OCI-LY1 (cell line): Measurements from ENCODE around the gene MFAP4.

Source experiments
- H2AFZ ChIP-seq: fragments of 200-600 bp; sonication (generic), shearing (Covaris generic); 2 replicates; pipeline ENCODE4 v1.6.0; 2014; ENCODE audit warnings: antibody characterized with exemption, mild to moderate bottlenecking, low read length
- H3F3A ChIP-seq: fragments of 200-600 bp; sonication (generic), shearing (Covaris generic); 2 replicates; pipeline ENCODE4 v1.6.0; 2014; ENCODE audit warnings: mild to moderate bottlenecking, antibody characterized with exemption, low read length, moderate library complexity; ENCODE audit not compliant: insufficient read depth
- H3K27ac ChIP-seq: fragments of 200-600 bp; sonication (generic); 2 replicates; pipeline ENCODE4 v1.5.1; 2014; ENCODE audit warnings: low read length, mixed run types, mild to moderate bottlenecking, low read depth; ENCODE audit not compliant: poor library complexity, severe bottlenecking
- H3K27me3 ChIP-seq: fragments of 200-600 bp; sonication (generic); 2 replicates; pipeline ENCODE4 v1.6.0; 2014; ENCODE audit warnings: antibody characterized with exemption, mild to moderate bottlenecking, low read length, moderate library complexity; ENCODE audit not compliant: insufficient read depth
- H3K36me3 ChIP-seq: fragments of 200-600 bp; sonication (generic); 2 replicates; pipeline ENCODE4 v1.6.1; 2014; ENCODE audit warnings: mild to moderate bottlenecking, antibody characterized with exemption, low read length, moderate library complexity, mixed read lengths; ENCODE audit not compliant: insufficient read depth
- H3K4me1 ChIP-seq: fragments of 200-600 bp; sonication (generic); 2 replicates; pipeline ENCODE4 v1.5.1; 2014; ENCODE audit warnings: mild to moderate bottlenecking, low read length, moderate library complexity; ENCODE audit not compliant: insufficient read depth, severe bottlenecking
- H3K4me2 ChIP-seq: fragments of 200-600 bp; sonication (generic), shearing (Covaris generic); 2 replicates; pipeline ENCODE4 v1.6.1; 2014; ENCODE audit warnings: low read length
- H3K4me3 ChIP-seq: fragments of 200-600 bp; sonication (generic); 2 replicates; pipeline ENCODE4 v1.5.1; 2014; ENCODE audit warnings: low read length, low read depth, mild to moderate bottlenecking, mixed read lengths; ENCODE audit not compliant: poor library complexity, severe bottlenecking
- H3K79me2 ChIP-seq: fragments of 200-600 bp; shearing (Covaris generic); 2 replicates; pipeline ENCODE4 v1.6.1; 2016; ENCODE audit warnings: mixed run types, low read length, mixed read lengths; ENCODE audit not compliant: insufficient read depth
- H3K9ac ChIP-seq: fragments of 200-600 bp; sonication (generic), shearing (Covaris generic); 2 replicates; pipeline ENCODE4 v1.6.1; 2014; ENCODE audit warnings: mild to moderate bottlenecking, low read length, mixed read lengths
- H3K9me2 ChIP-seq: fragments of 200-600 bp; sonication (generic), shearing (Covaris generic); 2 replicates; pipeline ENCODE4 v1.6.1; 2014; ENCODE audit warnings: low read depth, mild to moderate bottlenecking, low read length, mixed read lengths
- H3K9me3 ChIP-seq: fragments of 200-600 bp; shearing (Covaris generic); 2 replicates; pipeline ENCODE4 v1.6.1; 2014; ENCODE audit warnings: low read length, mixed read lengths
- H4K20me1 ChIP-seq: fragments of 200-600 bp; sonication (generic), shearing (Covaris generic); 2 replicates; pipeline ENCODE4 v1.6.0; 2016; ENCODE audit warnings: mild to moderate bottlenecking, low read length; ENCODE audit not compliant: insufficient read depth
- EZH2 ChIP-seq: fragments of 200-600 bp; sonication (generic), shearing (Covaris generic); IDR thresholded peaks from 2 replicates; pipeline ENCODE4 v1.8.0; 2017; ENCODE audit warnings: borderline replicate concordance, mixed run types, mild to moderate bottlenecking, antibody characterized with exemption, low read length, moderate library complexity, mixed read lengths
- TF ChIP-seq, protein P1 (sequence below): fragments of 200-600 bp; sonication (generic), shearing (Covaris generic); IDR thresholded peaks from 2 replicates; pipeline ENCODE4 v1.5.1; 2017; ENCODE audit warnings: mild to moderate bottlenecking, antibody characterized with exemption, low read length, moderate library complexity, mixed read lengths

MFAP4 gene

DNA sequence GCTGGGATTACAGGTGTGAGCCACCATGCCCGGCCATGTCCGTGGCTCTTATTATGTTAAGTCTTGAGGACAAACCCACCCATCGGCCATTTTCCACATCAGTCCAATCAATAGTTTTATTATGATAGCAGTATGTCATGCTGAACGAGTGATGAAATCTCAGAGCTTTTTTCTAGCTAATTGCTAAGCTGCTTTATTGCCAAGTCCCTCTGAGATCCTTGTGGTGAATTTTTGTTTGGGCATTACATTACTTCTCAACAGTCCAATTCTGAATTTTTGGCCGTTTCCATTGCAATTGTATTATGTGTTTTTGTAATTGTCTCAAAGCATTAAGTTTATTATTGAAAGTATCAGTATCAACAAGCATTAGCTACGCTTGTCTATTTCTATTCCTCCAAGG lies 34.9 kb upstream of the MFAP4 start:
- Histone ChIP-seq H3K4me1 (no peaks in the 10 kb centered on the region), H3K27me3 (no peaks in the 10 kb centered on the region; the same call in 1 of the 2 replicates), H4K20me1 (no peaks in the 10 kb centered on the region), H3K9me2 (no peaks in the 10 kb centered on the region), H3K4me2 (no peak overlapping the region), H2AFZ (no peak overlapping the region), H3K36me3 (no peaks in the 10 kb centered on the region), H3K27ac (no peak overlapping the region), H3K9ac (no peak overlapping the region), H3K79me2 (no peaks in the 10 kb centered on the region), H3K9me3 (no peaks in the 10 kb centered on the region), H3F3A (no peaks in the 10 kb centered on the region), H3K4me3 (no peak overlapping the region)
- TF ChIP-seq, protein P1, sequence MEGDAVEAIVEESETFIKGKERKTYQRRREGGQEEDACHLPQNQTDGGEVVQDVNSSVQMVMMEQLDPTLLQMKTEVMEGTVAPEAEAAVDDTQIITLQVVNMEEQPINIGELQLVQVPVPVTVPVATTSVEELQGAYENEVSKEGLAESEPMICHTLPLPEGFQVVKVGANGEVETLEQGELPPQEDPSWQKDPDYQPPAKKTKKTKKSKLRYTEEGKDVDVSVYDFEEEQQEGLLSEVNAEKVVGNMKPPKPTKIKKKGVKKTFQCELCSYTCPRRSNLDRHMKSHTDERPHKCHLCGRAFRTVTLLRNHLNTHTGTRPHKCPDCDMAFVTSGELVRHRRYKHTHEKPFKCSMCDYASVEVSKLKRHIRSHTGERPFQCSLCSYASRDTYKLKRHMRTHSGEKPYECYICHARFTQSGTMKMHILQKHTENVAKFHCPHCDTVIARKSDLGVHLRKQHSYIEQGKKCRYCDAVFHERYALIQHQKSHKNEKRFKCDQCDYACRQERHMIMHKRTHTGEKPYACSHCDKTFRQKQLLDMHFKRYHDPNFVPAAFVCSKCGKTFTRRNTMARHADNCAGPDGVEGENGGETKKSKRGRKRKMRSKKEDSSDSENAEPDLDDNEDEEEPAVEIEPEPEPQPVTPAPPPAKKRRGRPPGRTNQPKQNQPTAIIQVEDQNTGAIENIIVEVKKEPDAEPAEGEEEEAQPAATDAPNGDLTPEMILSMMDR, result no peak
- no peak for TF ChIP-seq EZH2

DNA sequence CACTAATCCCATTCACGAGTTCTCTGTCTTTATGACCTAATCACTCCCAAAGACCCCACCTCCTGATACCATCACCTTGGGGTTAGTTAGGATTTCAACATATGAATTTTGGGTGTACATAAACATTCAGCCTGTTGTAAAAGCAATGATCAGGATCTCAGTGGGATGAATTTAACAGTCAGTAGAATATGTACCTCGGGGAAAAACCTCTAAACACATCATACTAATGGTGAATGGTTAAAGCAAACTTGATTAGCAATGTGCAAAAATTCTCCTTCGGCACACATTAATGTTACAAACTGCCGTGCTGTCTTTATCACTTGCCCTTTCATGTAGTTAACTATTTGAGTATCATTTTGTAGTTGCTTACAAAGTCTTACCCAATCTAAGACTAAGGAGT lies 34.2 kb upstream of the MFAP4 start:
- H3K27ac ChIP-seq, result no peak overlapping the region
- H3K9me3 ChIP-seq, result no peaks in the 10 kb centered on the region
- no peaks in the 10 kb centered on the region for H3K27me3 ChIP-seq
- no peaks in the 10 kb centered on the region for H3K79me2 ChIP-seq
- H4K20me1 ChIP-seq, result no peaks in the 10 kb centered on the region
- no peak overlapping the region for H2AFZ ChIP-seq
- TF ChIP-seq EZH2, result no peak
- TF ChIP-seq, protein P1, result no peak
- no peak overlapping the region for H3K4me3 ChIP-seq
- no peaks in the 10 kb centered on the region for H3K36me3 ChIP-seq
- no peak overlapping the region for H3K9ac ChIP-seq
- H3K4me1 ChIP-seq, result no peaks in the 10 kb centered on the region
- H3K4me2 ChIP-seq, result no peak overlapping the region
- no peaks in the 10 kb centered on the region for H3F3A ChIP-seq
- H3K9me2 ChIP-seq, result no peaks in the 10 kb centered on the region

DNA sequence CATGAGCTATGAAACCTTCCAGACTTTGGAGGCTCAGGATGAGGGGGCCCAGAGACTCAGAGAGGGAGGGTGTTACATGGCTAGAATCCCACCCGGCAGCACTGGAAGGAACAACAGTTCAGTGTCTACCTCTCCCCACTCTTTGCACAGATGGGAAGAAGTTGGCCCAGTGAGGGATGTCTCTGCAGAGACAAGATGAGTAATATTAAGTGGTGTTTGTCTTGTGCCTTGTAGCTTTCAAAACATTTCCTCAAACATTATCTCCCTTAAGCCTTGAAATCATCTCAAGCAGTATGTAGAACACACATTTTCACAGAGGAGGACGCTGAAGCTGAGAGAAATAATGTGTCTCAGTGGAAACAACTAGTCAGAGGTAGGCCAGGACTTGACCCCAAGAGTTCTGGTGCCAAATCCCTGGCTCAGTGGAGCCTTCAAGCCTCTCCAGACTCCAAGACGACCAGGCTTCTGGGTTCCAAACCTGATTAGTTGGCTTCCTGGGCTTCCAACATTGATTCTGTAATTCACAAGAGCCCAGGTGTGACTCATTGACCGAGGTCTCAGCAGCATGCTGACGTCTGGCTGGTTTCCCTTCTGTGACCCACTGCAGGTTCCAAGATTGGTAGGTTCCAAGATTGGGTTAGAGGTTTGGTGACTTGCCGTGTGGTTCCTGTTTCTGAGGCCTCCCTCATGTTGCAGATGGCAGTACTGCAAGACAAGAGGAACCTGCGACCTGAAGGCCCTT lies 31.4 kb upstream of the MFAP4 start:
- H3K27me3 ChIP-seq, result no peaks in the 10 kb centered on the region
- TF ChIP-seq, protein P1, result no peak; the same call in 1 of the 2 replicates
- TF ChIP-seq EZH2, result no peak
- H3K36me3 ChIP-seq, result no peaks in the 10 kb centered on the region
- H4K20me1 ChIP-seq, result no peaks in the 10 kb centered on the region
- H3F3A ChIP-seq, result no peaks in the 10 kb centered on the region
- no peaks in the 10 kb centered on the region for H3K9me3 ChIP-seq
- no peaks in the 10 kb centered on the region for H3K4me1 ChIP-seq
- no peaks in the 10 kb centered on the region for H3K79me2 ChIP-seq
- H3K9ac ChIP-seq, result no peak overlapping the region
- no peaks in the 10 kb centered on the region for H3K9me2 ChIP-seq
- H3K4me3 ChIP-seq, result no peak overlapping the region
- no peak overlapping the region for H2AFZ ChIP-seq
- H3K4me2 ChIP-seq, result no peak overlapping the region
- no peak overlapping the region for H3K27ac ChIP-seq
